HEK293T (cell line): Measurements from ENCODE around the gene CEP85L.

Source experiments
- BHLHE40 ChIP-seq: fragments of 450-650 bp; IDR thresholded peaks from 2 replicates; pipeline ENCODE4 v1.6.1; 2016; ENCODE audit warnings: mild to moderate bottlenecking, moderate library complexity, borderline replicate concordance
- CTBP1 ChIP-seq: fragments of 450-650 bp; IDR thresholded peaks from 2 replicates; pipeline ENCODE4 v1.6.1; 2016; ENCODE audit warnings: borderline replicate concordance
- FOXA1 ChIP-seq: fragments of 450-650 bp; IDR thresholded peaks from 2 replicates; pipeline ENCODE4 v1.6.1; 2016; ENCODE audit warnings: mild to moderate bottlenecking
- FOXK2 ChIP-seq: fragments of 450-650 bp; IDR thresholded peaks from 2 replicates; pipeline ENCODE4 v1.6.1; 2016; ENCODE audit warnings: mild to moderate bottlenecking
- FOXM1 ChIP-seq: fragments of 450-650 bp; IDR thresholded peaks from 2 replicates; pipeline ENCODE4 v1.6.1; 2017; ENCODE audit warnings: mild to moderate bottlenecking, borderline replicate concordance
- L3MBTL2 ChIP-seq: fragments of 450-650 bp; conservative IDR thresholded peaks from 2 replicates; pipeline ENCODE4 v1.6.1; 2016; ENCODE audit warnings: mild to moderate bottlenecking
- NFRKB ChIP-seq: fragments of 450-650 bp; IDR thresholded peaks from 2 replicates; pipeline ENCODE4 v1.6.1; 2016; ENCODE audit warnings: mild to moderate bottlenecking, moderate library complexity
- SP1 ChIP-seq: fragments of 450-650 bp; IDR thresholded peaks from 2 replicates; pipeline ENCODE4 v1.6.1; 2017
- SUZ12 ChIP-seq: fragments of 450-650 bp; IDR thresholded peaks from 2 replicates; pipeline ENCODE4 v1.6.1; 2016; ENCODE audit warnings: mild to moderate bottlenecking
- TARDBP ChIP-seq: fragments of 450-650 bp; IDR thresholded peaks from 2 replicates; pipeline ENCODE4 v1.6.1; 2016
- ZNF384 ChIP-seq: fragments of 450-650 bp; IDR thresholded peaks from 2 replicates; pipeline ENCODE4 v1.6.1; 2016

DNA sequence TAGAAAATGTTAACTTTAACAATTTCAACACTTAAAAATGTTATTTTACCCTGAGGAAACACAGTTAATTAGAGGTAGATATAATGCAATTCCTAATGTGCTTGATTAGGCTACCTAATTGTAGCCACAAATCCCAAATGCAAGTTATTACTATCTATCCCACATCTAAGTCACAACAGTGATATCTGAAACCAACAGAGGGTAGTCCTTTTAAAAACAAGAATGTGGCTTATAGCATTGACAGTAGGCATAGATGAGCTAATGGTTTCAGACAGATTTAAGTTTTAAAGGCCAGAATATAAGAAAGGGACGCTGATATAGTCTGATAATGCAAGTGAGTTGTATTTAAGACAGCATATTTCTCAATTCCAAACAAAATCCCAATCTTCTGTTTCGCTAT lies 80.3 kb downstream of the CEP85L start:
- TF ChIP-seq ZNF384 (no peak), L3MBTL2 (no peak), FOXM1 (no peak), SUZ12 (no peak), BHLHE40 (no peak), TARDBP (no peak), SP1 (no peak), FOXA1 (no peak), FOXK2 (no peak), NFRKB (no peak), CTBP1 (no peak)
